ENCODE measurements around the gene UBE3D. TPM values are rescaled to one million over a fixed set of nuclear protein-coding genes. Genes with fewer than 3 reads are reported as not detected.

Gene UBE3D
- polyA plus RNA-seq, 1 donor (not counting 4 experiments of a cell fraction or from before 2014, with no cell fraction given): 6.3 TPM

- H3K9me1 ChIP-seq (ENCODE audit: control insufficient read depth, extremely low read depth, insufficient read depth, low read length): no peaks in the 10 kb centered on the region
- peaks cover 6% of the 10 kb centered on the region for H3K4me1 ChIP-seq (ENCODE audit: control insufficient read depth, extremely low read depth, insufficient read depth, low read length)
- no peak overlapping the region for H3K9ac ChIP-seq (ENCODE audit: control insufficient read depth, extremely low read depth, insufficient read depth, low read length)
- H3K36me3 ChIP-seq (ENCODE audit: control insufficient read depth in 2 of 2, extremely low read depth in 1 of 2, insufficient read depth in 2 of 2, low read length in 2 of 2): no peaks in the 10 kb centered on the region
- H3K27me3 ChIP-seq (ENCODE audit: control insufficient read depth, extremely low read depth, insufficient read depth, low read length): no peaks in the 10 kb centered on the region
- no peak overlapping the region for H3K4me3 ChIP-seq (ENCODE audit: control insufficient read depth in 2 of 3, extremely low read depth in 1 of 3, insufficient read depth in 2 of 3, low read depth in 1 of 3, low read length in 3 of 3)
- no peak for DNase-seq (ENCODE audit: low read depth, low spot score)
- peaks cover 6% of the 10 kb centered on the region for H3K79me2 ChIP-seq (ENCODE audit: control insufficient read depth, insufficient read depth, low read length)
- no peak for TF ChIP-seq EZH2 (IDR thresholded peaks at IDR 0.05; ENCODE audit: low read length)
- no peak for TF ChIP-seq CTCF (optimal IDR thresholded peaks at IDR 0.05 in 1 of 3, IDR thresholded peaks at IDR 0.05 in 1 of 3, conservative IDR thresholded peaks at IDR 0.05 in 1 of 3; ENCODE audit: extremely low read depth in 1 of 3, insufficient read depth in 2 of 3, low read length in 3 of 3)
- H3K27ac ChIP-seq (ENCODE audit: control insufficient read depth, insufficient read depth, low read length): no peak overlapping the region
- H3K4me2 ChIP-seq (ENCODE audit: control insufficient read depth, extremely low read depth, insufficient read depth, low read depth, low read length): no peak overlapping the region
- dilution Hi-C loops (cut with MboI; ENCODE audit: extremely low pct_ligation_motif_present, low sequenced_read_pairs): no loop called here
- no peak overlapping the region for H2AFZ ChIP-seq (ENCODE audit: control insufficient read depth, low read length)
- no peak for FAIRE-seq
- no peaks in the 10 kb centered on the region for H3K9me3 ChIP-seq (ENCODE audit: control insufficient read depth, low read depth, low read length)
- no peaks in the 10 kb centered on the region for H4K20me1 ChIP-seq (ENCODE audit: control insufficient read depth, extremely low read depth, insufficient read depth, low read length)
These were observed 3.4 kb downstream of the UBE3D start for GRCh38 chr6:83062225-83062624.

- TF ChIP-seq CTCF (optimal IDR thresholded peaks at IDR 0.05 in 1 of 3, IDR thresholded peaks at IDR 0.05 in 1 of 3, conservative IDR thresholded peaks at IDR 0.05 in 1 of 3; ENCODE audit: extremely low read depth in 1 of 3, insufficient read depth in 2 of 3, low read length in 3 of 3) (no peak), EZH2 (IDR thresholded peaks at IDR 0.05; ENCODE audit: low read length) (no peak)
- no peak overlapping the region for H3K9ac ChIP-seq (ENCODE audit: control insufficient read depth, extremely low read depth, insufficient read depth, low read length)
- no peaks in the 10 kb centered on the region for H3K9me3 ChIP-seq (ENCODE audit: control insufficient read depth, low read depth, low read length)
- H3K4me1 ChIP-seq (ENCODE audit: control insufficient read depth, extremely low read depth, insufficient read depth, low read length): peaks cover 6% of the 10 kb centered on the region
- no peak for FAIRE-seq
- dilution Hi-C loops (cut with MboI; ENCODE audit: extremely low pct_ligation_motif_present, low sequenced_read_pairs): no loop called here
- H3K36me3 ChIP-seq (ENCODE audit: control insufficient read depth in 2 of 2, extremely low read depth in 1 of 2, insufficient read depth in 2 of 2, low read length in 2 of 2): peaks cover 0 to 1% of the 10 kb centered on the region in 2 experiments
- no peaks in the 10 kb centered on the region for H3K9me1 ChIP-seq (ENCODE audit: control insufficient read depth, extremely low read depth, insufficient read depth, low read length)
- peaks cover 6% of the 10 kb centered on the region for H3K79me2 ChIP-seq (ENCODE audit: control insufficient read depth, insufficient read depth, low read length)
- H3K4me2 ChIP-seq (ENCODE audit: control insufficient read depth, extremely low read depth, insufficient read depth, low read depth, low read length): no peak overlapping the region
- H3K4me3 ChIP-seq (ENCODE audit: control insufficient read depth in 2 of 3, extremely low read depth in 1 of 3, insufficient read depth in 2 of 3, low read depth in 1 of 3, low read length in 3 of 3): no peak overlapping the region
- H2AFZ ChIP-seq (ENCODE audit: control insufficient read depth, low read length): no peak overlapping the region
- no peak overlapping the region for H3K27ac ChIP-seq (ENCODE audit: control insufficient read depth, insufficient read depth, low read length)
- H3K27me3 ChIP-seq (ENCODE audit: control insufficient read depth, extremely low read depth, insufficient read depth, low read length): no peaks in the 10 kb centered on the region
- DNase-seq (ENCODE audit: low read depth, low spot score): no peak
- no peaks in the 10 kb centered on the region for H4K20me1 ChIP-seq (ENCODE audit: control insufficient read depth, extremely low read depth, insufficient read depth, low read length)
These were observed 4.5 kb downstream of the UBE3D start for GRCh38 chr6:83061190-83061589.

Data from keratinocyte (primary cell).